Measurements from ENCODE around the gene TBC1D9. TPM values are rescaled to one million over a fixed set of nuclear protein-coding genes. Genes with fewer than 3 reads are reported as not detected.

The TBC1D9 gene
- total RNA-seq, 1 experiment from 2014 or later, result 9.5 TPM

- ChIA-PET CTCF (no interaction called here), RAD21 (ENCODE audit: low non-redundant PET in 1 of 2, low total read pairs in 2 of 2, uncharacterized antibody in 2 of 2, unreplicated experiment in 2 of 2) (interaction anchor here in 1 of 2 experiments (0.7 kb wide), 1 partner anchor 59 kb away, joined by 4 read pairs; no protein-coding TSS in a partner anchor), POLR2A (no interaction called here)
- ATAC-seq (no peak), DNase-seq (ENCODE audit: low read depth, low spot score) (no peak)
- TF ChIP-seq EGR1 (IDR thresholded peaks at IDR 0.05; ENCODE audit: low read depth) (no peak), JUND (IDR thresholded peaks at IDR 0.05) (no peak), CTCF (IDR thresholded peaks at IDR 0.05 in 2 of 3, conservative IDR thresholded peaks at IDR 0.05 in 1 of 3; ENCODE audit: borderline replicate concordance in 1 of 3, insufficient read depth in 1 of 3, low read depth in 2 of 3, low read length in 2 of 3) (no peak), ZBTB33 (IDR thresholded peaks at IDR 0.05; ENCODE audit: extremely low read depth, insufficient replicate concordance, low read length) (no peak), CEBPB (IDR thresholded peaks at IDR 0.05; ENCODE audit: low read depth) (no peak), POLR2A (IDR thresholded peaks at IDR 0.05; ENCODE audit: borderline replicate concordance, extremely low read depth, insufficient read depth, insufficient read length) (no peak), MAX (IDR thresholded peaks at IDR 0.05) (no peak), ZNF274 (IDR thresholded peaks at IDR 0.05; ENCODE audit: low read depth, low read length) (no peak), SP1 (IDR thresholded peaks at IDR 0.05; ENCODE audit: low read depth) (no peak), EZH2phosphoT487 (IDR thresholded peaks at IDR 0.05; ENCODE audit: borderline replicate concordance) (no peak), ELF1 (IDR thresholded peaks at IDR 0.05; ENCODE audit: borderline replicate concordance, low read depth) (no peak), TCF7L2 (IDR thresholded peaks at IDR 0.05; ENCODE audit: borderline replicate concordance, extremely low read depth, insufficient read depth, insufficient read length) (no peak), FOSL1 (IDR thresholded peaks at IDR 0.05; ENCODE audit: low read depth) (no peak), SIN3A (IDR thresholded peaks at IDR 0.05; ENCODE audit: low read depth) (no peak), YY1 (IDR thresholded peaks at IDR 0.05; ENCODE audit: extremely low read depth, insufficient replicate concordance, low read depth, low read length) (no peak)
- TF ChIP-seq, protein P1, sequence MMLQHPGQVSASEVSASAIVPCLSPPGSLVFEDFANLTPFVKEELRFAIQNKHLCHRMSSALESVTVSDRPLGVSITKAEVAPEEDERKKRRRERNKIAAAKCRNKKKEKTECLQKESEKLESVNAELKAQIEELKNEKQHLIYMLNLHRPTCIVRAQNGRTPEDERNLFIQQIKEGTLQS (IDR thresholded peaks at IDR 0.05), result no peak
- TF ChIP-seq, protein P2, sequence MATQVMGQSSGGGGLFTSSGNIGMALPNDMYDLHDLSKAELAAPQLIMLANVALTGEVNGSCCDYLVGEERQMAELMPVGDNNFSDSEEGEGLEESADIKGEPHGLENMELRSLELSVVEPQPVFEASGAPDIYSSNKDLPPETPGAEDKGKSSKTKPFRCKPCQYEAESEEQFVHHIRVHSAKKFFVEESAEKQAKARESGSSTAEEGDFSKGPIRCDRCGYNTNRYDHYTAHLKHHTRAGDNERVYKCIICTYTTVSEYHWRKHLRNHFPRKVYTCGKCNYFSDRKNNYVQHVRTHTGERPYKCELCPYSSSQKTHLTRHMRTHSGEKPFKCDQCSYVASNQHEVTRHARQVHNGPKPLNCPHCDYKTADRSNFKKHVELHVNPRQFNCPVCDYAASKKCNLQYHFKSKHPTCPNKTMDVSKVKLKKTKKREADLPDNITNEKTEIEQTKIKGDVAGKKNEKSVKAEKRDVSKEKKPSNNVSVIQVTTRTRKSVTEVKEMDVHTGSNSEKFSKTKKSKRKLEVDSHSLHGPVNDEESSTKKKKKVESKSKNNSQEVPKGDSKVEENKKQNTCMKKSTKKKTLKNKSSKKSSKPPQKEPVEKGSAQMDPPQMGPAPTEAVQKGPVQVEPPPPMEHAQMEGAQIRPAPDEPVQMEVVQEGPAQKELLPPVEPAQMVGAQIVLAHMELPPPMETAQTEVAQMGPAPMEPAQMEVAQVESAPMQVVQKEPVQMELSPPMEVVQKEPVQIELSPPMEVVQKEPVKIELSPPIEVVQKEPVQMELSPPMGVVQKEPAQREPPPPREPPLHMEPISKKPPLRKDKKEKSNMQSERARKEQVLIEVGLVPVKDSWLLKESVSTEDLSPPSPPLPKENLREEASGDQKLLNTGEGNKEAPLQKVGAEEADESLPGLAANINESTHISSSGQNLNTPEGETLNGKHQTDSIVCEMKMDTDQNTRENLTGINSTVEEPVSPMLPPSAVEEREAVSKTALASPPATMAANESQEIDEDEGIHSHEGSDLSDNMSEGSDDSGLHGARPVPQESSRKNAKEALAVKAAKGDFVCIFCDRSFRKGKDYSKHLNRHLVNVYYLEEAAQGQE (IDR thresholded peaks at IDR 0.05; ENCODE audit: low read depth), result no peak
- no peak overlapping the region for H2AFZ ChIP-seq (ENCODE audit: low read depth, low read length, poor library complexity, severe bottlenecking)
- no peak overlapping the region for H3K9ac ChIP-seq (ENCODE audit: low read length)
- intact Hi-C loops (cut with micrococcal nuclease), result loop anchor here (2.0 kb wide), 1 partner anchor 27 kb away; the partner anchor contains the start of gene TBC1D9
- peak overlapping the region; percentile 33; the same call in 1 of the 2 replicates for H3K4me2 ChIP-seq (ENCODE audit: low read length)
- no peaks in the 10 kb centered on the region for H3K9me2 ChIP-seq (ENCODE audit: insufficient read depth)
- no peaks in the 10 kb centered on the region for H3K79me2 ChIP-seq (ENCODE audit: insufficient read depth, low read length)
- H4K20me1 ChIP-seq (ENCODE audit: insufficient read depth), result no peaks in the 10 kb centered on the region; the same call in 1 of the 2 replicates
- peaks cover 28 to 43% of the 10 kb centered on the region in 2 experiments for H3K4me1 ChIP-seq (ENCODE audit: control insufficient read depth in 1 of 2, insufficient read depth in 2 of 2, low read length in 2 of 2)
- H3K36me3 ChIP-seq (ENCODE audit: control insufficient read depth in 1 of 2, insufficient read depth in 2 of 2, low read length in 2 of 2), result no peaks in the 10 kb centered on the region
- no peaks in the 10 kb centered on the region for H3K9me3 ChIP-seq (ENCODE audit: control insufficient read depth in 1 of 2, insufficient read depth in 1 of 2, low read depth in 1 of 2, low read length in 2 of 2)
- no peak overlapping the region for H3K27ac ChIP-seq (ENCODE audit: low read depth, low read length)
- H3K27me3 ChIP-seq (ENCODE audit: insufficient read depth, low read length), result no peaks in the 10 kb centered on the region
- no TSS peak for BruUV-seq (replicated peaks)
- no peak overlapping the region for H3K4me3 ChIP-seq (replicated peaks in 1 of 2; ENCODE audit: low read depth in 1 of 2, low read length in 2 of 2)
Observed at GRCh38 chr4:140729344-140730049, 26.7 kb downstream of the TBC1D9 start.
